GM18519 (cell line): Measurements from ENCODE around the gene BRPF1.

Experiments used
- ATAC-seq: cut with Tn5 transposase; IDR thresholded peaks from one replicate; pipeline ENCODE4 v1.9.1; 2021; ENCODE audit warnings: mild to moderate bottlenecking, moderate library complexity; ENCODE audit not compliant: unreplicated experiment, low FRiP score

Gene BRPF1

DNA sequence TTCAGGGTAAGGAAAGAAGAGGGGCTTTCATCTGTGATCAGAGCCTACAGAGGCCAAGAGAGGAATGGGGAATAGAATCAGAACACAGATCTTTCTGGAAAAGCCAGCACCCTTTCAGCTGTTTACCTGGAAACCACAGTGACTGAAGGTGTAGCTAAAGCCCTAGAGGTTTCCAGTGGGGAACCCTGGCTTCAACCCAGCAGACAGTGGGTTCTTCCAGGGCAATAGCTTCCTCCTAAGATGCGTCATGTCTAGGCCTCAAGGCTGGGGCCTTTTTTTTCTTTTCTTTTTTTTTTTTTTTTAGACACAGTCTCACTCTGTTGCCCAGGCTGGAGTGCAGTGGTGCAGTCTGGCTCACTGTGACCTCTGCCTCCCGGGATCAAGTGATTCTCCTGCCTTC, 31.0 kb upstream of the BRPF1 start:
- no peak for ATAC-seq

DNA sequence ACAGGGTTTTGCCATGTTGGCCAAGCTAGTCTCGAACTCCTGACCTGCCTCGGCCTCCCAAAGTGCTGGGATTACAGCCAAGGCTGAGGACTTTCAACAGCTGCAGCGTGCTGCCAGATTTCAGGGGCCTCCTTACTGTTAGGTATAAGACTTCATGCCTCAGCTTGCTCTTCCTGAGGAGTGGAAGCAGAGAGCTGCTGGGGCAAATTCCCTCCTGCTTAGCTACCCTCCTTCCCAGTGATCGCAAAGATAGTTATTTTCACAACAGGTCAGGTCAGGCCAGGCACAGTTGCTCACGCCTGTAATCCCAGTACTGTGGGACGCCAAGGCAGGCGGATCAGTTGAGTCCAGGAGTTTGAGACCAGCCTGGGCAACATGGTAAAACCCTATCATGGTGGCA, 30.5 kb upstream of the BRPF1 start:
- no peak for ATAC-seq

DNA sequence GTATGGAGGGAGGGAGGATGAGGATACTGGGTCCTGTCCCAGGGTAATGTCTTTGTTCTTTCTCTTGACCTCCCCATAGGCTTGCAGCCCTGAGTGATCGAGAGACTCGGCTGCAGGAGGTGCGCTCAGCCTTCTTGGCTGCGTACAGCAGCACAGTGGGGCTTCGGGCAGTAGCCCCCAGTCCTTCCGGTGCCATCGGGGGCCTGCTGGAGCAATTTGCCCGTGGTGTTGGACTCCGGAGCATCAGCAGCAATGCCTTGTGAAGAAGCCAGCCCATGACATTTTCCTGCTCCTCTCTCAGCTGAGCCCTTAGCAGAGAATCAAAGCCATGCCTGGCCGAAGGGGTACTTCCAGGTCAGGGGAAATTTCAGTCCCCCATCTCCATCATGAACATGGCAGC, 29.8 kb upstream of the BRPF1 start:
- no peak for ATAC-seq

DNA sequence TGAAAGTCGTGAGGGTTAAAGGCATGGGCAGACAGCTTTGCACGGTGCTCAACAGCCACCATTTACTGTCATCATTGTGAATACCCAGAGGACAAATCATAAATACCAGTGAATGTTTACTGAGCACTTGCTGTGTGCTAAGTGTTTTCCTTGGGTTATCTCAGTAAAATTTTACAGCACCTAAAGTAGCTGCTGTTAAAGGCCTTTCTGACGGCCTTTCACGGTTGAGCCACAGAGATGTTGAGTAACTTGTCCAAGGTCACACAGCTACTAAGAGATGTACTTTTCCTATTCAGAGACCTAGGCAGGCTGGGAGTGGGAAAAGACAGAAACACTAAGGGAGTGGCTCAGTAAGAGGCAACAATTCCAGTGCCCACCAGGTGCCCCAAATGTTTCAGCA, 28.3 kb upstream of the BRPF1 start:
- ATAC-seq: no peak

DNA sequence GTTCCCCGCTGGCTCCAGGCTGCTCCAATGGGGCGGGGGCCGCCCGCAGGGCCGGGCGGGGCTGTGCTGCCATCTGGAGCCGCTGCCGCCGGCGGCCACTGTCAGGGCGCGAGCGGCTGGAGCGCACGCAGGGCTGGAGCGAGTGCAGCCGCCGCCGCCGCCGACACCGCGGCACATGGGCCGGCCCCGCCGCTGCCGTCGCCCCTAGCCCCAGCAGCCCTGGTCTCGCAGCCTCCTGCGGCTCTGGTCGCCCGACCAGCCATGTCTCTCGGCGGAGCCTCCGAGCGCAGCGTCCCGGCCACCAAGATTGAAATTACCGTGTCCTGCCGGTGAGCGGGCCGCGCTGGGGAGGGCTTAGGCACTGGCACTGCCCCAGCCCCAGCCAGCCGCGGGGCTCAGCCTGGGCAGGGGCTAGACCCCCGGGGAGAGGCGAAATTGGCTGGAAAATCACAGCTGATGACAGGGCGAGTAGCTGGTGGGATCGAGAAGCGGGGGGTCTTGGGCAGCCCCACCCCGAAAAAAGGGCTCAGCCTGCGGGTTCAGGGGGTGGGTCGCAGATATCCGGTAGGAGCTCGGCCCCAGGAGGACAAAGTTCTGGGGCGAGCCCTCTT, 27.7 kb upstream of the BRPF1 start, which contains the start of gene CPNE9:
Gene CPNE9 (plus strand): TSS at position 98 of the 611 bp plus-strand sequence. CDS start 164 bp downstream, at position 262.
- ATAC-seq: no peak

DNA sequence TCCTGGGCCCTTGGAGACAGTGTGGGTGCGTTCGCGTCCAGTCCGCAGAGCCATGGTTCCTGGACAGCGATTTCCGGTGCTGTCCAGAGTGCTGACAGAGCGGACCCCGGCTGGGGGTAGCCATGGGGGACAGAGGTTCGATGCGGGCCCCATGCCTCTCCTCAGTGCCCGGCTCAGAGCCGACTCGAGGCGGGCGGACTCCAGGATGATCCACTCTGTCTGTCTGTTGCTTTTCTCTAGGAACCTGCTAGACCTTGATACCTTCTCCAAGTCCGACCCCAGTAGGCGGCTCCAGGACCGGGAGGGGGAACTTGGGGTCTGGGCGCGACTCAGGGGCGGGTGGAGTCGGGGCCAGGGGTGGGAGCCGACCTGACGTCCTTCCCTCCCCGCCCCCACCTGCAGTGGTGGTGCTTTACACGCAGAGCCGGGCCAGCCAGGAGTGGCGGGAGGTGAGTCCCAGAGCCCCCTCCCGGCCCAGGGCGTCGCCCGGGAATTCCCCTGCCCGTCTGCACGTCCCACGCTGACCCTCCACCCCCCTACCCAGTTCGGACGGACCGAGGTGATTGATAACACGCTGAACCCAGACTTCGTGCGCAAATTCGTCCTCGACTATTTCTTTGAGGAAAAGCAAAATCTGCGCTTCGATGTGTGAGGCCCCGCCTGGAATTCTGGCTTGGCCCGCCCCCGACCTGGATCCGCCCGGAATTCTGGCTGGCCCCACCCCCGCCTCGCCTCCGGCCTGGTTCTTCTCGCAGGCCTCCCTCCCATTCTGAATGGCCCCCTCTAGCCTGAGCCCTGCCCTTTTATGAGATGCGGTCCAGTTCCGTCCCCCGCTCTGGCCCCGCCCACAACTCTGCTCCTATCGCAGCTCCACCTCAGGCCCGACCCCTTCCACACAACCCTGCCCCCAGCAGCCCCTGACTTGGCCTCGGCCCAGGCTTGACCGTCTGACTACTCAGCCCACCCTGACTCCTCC, 26.9 kb upstream of the BRPF1 start:
- ATAC-seq: no peak

DNA sequence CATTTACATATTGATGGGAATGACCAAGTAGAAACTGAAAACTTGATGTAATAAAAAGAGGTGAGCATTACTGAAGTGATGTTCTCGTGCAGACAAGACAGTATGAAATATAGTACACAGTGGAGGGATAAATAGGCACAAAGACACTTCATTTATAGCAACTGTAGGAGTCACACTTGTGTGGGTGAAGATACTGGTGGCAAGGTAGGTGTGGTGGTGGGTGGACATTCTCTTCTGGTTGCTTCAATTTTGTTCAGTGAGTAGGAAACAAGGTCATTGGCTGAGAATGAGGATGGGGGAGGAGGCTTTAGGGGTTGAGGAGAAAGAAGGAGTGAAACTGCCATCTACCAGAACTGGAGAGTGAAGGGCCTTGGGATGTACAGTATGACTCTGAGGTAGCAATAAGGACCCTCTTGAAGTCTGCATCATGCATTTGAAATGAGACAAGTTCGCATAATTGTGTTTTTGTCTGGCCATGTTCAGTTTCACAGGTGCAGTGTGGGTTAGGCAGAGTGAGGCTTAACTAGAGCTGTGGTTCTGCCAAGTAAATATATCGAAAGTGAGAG, 21.3 kb upstream of the BRPF1 start:
- ATAC-seq: no peak

DNA sequence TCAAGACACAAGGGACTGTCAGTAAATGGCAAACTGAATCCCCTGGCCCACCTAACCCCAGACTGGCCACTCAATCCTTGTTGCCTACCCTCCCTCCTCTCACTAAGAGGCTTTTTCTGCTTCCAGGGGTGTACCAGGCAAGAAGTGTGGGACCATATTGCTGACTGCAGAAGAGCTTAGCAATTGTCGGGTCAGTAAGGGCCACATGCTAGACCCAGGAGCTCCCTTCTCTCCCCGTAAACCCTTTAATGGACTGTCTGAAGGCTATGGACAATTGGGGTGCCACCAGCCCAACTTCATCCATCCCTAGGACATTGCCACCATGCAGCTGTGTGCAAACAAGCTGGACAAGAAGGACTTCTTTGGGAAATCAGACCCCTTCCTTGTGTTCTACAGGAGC, 19.1 kb upstream of the BRPF1 start:
- ATAC-seq: no peak

DNA sequence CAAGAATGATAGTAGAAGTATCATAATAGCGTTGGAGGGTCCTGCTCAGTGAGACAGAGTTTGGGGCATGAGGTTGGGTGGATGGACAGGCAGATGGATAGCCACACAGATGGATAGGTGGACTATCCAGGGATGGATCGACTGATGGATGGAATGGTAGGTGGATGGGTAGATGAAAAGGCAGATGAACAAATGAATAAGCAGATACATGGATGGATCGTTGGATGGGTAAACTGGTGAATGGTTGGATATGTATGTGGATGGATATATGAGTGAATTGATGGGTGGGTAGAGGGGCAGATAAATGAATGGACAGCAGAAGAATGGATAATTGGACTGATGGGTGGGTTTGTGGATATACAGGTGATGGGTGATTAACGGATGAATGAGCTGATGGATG, 18.4 kb upstream of the BRPF1 start:
- ATAC-seq: no peak

DNA sequence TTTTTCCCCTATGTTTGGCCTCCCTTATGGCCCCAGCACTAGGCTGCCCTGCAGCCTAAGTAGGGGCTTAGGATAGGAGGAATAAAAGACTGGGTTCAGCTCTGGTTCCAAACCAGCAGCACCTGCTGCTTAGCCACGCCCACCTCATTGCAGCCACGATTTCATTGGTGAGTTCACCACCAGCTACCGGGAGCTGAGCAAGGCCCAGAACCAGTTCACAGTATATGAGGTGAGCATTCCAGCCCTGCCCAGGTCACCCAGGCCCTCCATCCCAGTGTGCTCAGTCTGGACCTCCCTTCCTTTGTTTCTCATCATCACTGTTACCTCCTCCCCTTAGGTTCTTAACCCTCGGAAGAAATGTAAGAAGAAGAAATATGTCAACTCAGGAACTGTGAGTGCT, 16.4 kb upstream of the BRPF1 start:
- no peak for ATAC-seq

DNA sequence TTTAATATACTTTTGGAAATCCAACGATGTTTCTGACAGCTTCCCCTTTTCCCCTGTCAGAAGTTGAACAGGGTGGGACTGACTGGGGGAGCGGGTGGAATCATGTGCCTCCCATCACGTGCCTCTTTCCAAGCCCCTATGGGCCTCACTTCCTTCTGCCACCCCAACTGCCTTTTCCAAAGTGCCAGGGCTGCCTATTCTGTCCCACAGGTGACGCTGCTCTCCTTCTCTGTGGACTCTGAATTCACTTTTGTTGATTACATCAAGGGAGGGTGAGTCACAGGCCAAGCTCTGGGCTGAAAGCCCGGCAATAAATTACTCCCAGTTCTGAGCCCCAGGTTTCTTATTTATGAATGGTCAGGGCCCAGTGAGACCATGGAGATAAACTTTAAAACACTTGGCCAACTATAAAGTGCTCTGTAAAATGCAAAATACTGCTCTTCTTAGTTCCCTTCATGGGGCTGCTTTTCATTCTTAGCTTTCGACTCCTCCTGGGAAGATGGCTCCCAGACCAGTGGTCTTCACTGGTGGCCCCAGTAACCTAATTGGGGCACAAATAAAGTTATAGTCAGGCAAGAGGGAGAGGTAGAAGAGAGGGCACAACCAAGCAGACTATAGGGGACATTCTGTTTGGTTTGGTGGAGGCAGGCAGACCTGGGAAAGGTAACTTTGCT, 15.6 kb upstream of the BRPF1 start:
- no peak for ATAC-seq

DNA sequence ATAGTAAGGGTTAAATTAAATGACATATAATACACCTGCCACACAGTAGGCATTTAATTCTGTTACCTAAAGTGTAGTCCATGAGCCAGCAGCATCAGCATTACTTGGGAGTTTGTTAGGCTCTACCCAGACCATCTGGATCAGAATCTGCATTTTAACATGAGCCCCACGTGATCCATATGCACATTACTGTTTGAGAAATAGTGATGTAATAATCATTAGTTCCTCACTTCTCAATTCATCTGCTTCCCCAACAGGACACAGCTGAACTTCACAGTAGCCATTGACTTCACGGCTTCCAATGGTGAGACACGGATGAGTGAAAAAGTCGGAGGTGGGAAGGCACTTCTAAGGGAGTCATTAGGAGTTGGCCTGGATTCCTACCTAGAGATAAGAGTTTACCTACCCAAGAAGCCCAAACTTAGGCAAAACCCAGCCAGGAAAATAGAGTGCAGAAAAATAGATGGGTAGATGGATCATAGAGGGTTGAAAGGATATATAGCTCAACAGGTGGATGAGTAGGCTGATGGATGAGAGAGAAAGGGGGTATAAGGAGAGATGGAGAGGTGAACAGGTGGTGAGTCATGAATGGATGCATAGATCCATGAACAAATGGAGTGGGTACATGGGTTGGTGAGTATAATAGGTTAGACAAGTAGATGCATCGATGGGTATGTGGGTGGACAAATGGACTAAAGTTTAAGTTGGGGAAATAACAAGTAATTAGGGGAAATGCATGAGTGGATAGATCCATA, 14.6 kb upstream of the BRPF1 start:
- no peak for ATAC-seq

DNA sequence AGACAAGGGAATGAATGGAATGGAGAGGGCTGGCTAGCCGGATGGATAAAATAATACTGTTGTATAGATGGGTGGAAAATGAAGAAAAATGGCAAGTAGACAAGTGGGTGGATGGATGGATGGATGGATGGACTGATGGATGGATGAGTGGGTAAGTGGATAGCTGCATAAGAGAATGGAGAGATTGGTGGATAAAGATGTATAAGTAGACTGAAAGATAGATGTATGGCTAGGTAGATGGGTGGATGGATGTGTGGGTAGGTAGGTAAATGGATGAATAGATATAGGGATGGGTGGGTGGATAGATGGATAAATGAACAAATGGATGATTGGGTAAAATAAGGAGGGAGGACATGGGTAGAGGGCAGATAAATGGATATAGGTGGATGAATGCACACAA, 14.0 kb upstream of the BRPF1 start:
- no peak for ATAC-seq

DNA sequence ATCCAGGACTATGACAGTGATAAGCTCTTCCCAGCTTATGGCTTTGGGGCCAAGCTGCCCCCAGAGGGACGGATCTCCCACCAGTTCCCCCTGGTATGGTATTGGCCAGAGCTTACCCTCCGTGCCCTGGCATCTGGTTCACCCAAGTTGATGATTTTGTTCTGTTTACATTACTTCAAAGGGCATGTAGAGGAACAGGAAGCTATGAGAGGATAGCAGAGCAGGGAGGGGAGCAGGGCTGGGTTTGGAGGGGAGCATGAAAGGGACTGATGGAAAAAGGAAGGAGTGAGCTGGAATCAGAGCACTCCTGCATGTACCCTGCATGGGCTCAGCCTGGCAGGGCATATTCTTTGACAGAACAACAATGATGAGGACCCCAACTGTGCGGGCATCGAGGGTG, 13.4 kb upstream of the BRPF1 start:
- ATAC-seq: no peak

DNA sequence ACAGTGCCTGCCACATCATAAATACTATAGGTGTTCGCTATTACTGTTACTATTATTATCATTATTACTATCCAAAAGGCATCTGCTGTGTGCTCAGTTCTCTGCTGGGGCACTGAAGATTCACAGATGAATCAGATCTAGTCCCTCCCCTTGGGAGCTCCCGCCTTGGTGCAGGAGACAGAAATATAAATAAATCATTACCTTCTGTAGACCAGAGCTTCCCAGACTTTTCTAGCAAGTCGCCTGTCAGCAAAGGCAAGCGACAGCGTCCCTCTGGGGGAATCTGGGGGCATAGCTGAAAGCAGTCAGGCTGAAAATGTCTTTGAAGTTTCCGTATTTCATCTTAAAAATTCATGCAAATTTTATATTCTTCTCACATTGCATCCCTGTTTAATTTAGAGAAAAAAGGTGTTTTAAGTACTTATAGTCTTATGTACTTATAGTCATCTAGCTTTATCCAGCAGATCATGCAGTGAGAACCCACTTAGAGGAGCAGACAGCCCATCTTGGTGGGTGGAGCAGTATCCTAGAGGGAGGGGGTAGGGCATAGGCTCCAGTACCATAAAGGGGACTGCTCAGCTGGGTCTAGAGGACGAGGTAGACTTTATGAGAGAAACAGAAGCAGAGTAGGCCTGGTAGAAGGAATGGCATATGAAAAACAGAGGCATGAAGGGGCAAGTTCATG, 10.4 kb upstream of the BRPF1 start:
- ATAC-seq: no peak

DNA sequence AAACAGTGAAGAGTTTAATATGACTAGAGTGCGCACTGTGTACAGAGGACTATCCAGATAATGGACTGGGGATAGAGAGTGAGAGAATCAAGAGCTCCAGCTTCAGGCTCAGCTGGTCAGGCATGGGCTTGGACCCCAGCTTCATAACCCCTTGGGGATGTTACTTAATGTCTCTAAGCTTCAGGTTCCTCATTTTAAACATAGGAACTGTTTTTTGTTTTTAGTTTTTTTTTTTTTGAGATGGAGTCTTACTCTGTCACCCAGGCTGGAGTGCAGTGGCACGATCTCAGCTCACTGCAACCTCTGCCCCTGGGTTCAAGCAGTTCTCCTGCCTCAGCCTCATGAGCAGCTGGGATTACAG, 9.9 kb upstream of the BRPF1 start:
- ATAC-seq: no peak

DNA sequence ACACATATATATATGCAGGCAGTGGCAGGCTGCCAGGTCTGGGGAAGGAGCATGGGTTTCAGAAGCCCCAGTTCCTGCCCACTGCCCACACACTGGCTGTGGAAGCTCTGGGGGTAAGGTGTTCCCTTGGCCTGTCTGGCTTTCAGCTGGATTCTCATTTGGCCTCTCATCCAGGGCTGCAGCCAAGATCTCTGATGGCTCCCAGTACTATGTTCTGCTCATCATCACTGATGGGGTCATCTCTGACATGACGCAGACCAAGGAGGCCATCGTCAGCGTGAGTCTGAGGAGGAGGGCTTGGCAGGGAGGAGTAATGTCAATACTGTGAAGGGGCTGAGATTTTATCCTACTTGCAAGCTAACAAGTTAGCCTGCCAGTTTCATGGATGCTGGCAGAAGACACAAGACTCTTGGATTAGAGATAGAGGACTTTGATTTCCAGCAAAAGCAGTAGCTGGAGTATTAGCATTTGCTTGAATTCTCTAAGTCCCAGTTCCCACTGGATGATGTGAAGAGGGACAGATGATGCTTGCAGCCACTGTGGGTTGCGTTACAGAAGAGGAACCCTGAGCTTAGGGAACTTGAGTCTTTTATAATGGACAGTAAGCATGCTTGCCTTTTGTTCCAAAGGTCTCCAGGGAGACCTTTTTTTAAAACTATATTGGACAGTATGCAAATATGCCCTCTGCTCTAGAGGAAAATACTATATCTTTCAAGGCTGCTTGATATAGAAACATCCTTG, 5.6 kb upstream of the BRPF1 start:
- ATAC-seq: no peak

DNA sequence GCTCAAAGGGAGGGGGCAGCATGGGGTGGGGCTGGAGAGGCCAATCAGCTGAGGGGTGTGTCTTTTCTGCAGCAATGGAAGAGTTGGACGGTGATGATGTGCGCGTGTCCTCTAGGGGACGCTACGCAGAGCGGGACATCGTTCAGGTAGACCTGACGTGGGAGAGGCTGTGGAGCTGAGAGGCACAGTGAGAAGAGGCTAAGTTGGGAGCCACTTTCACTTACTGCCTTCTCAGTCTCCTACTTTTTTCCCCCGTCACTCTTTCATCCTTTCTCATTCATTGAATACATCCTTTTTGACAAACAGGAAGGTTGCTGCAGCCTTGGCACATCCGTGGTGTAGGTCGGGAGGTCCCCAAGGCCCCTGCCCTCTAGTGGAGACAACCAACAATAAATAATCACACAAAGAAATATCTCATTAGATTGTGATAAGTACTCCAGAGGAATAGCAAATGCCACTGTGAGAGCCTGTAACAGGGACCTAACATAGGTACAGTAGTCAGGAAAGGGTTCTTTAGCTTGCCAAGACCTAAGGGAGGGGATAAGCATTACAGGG, 4.4 kb upstream of the BRPF1 start:
- no peak for ATAC-seq

DNA sequence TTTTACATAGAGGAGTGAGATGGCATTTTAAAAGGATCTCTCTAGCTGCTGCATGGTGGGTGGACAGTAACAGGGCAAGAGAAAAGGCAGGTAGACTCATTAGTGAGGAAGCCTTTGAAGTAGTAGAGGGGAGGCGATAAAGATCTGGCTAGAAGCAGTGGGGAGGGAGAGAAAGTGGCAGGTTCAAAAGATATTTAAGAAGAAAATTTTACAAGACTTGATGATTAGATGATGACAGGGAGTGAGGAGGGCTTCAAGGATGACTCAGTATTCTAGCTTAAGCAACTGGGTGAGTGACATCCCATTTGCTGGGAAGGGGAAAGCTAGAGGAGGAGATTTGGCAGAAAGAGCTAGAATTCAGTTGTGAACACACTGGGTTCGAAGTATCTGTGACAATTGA, 3.8 kb upstream of the BRPF1 start:
- ATAC-seq: no peak
